T-helper 1 cell treated with Interleukin-12 subunit alpha and Interleukin-12 subunit beta and Interleukin-4 antibody, amounts not matched to agents 30 ng/mL and 1 ng/mL, for 36 hours (primary cell): Measurements from ENCODE around the gene ZNRD2. TPM values are rescaled to one million over a fixed set of nuclear protein-coding genes. Genes with fewer than 3 reads are reported as not detected.

Experiments used
- intact Hi-C: fragments of 100-400 bp; cut with micrococcal nuclease; formaldehyde crosslinking; loops from one replicate; pipeline ENCODE4 v1.15.1; 2024
- total RNA-seq: library from RNA; stranded (reverse); gene quantifications from 2 replicates; pipeline ENCODE4 v1.2.3, GENCODE V29; 2022

ZNRD2 gene
- total RNA-seq, 1 donor from 2014 or later: 48.5 TPM

- intact Hi-C loops: no loop called here
Measured at GRCh38 chr11:65537620-65538231, 32.6 kb upstream of the ZNRD2 start.

- intact Hi-C loops: no loop called here
Measured at GRCh38 chr11:65538232-65538914, 31.9 kb upstream of the ZNRD2 start.

GRCh38 chr11:65538915-65539743 lies 31.1 kb upstream of the ZNRD2 start:
- intact Hi-C loops: no loop called here

GRCh38 chr11:65539744-65540289 lies 30.5 kb upstream of the ZNRD2 start:
- intact Hi-C loops: loop anchor here (1.0 to 2.0 kb wide), 7 partner anchors 15 to 99 kb away; partner anchors contain the start of genes PCNX3, SCYL1 and ZNRD2

GRCh38 chr11:65540290-65541092 lies 29.8 kb upstream of the ZNRD2 start:
- intact Hi-C loops: loop anchor here (1.0 to 2.0 kb wide), 7 partner anchors 15 to 99 kb away; partner anchors contain the start of genes PCNX3, SCYL1 and ZNRD2

- intact Hi-C loops: loop anchor here (2.0 kb wide), 1 partner anchor 15 kb away; no protein-coding TSS in a partner anchor
Measured at GRCh38 chr11:65541093-65541982, 28.9 kb upstream of the ZNRD2 start.

- intact Hi-C loops: no loop called here
Measured at GRCh38 chr11:65542738-65543390, 27.4 kb upstream of the ZNRD2 start.

GRCh38 chr11:65545853-65546216 lies 24.4 kb upstream of the ZNRD2 start:
- intact Hi-C loops: loop anchor here (1.0 kb wide), 6 partner anchors 8 to 69 kb away; partner anchors contain the start of genes PCNX3, SCYL1 and ZNRD2

- intact Hi-C loops: loop anchor here (1.0 kb wide), 6 partner anchors 8 to 69 kb away; partner anchors contain the start of genes PCNX3, SCYL1 and ZNRD2
Measured at GRCh38 chr11:65546217-65546958, 23.9 kb upstream of the ZNRD2 start.

GRCh38 chr11:65547446-65548125 lies 22.7 kb upstream of the ZNRD2 start:
- intact Hi-C loops: no loop called here

- intact Hi-C loops: no loop called here
Measured at GRCh38 chr11:65548395-65548794, 21.9 kb upstream of the ZNRD2 start.

- intact Hi-C loops: no loop called here
Measured at GRCh38 chr11:65549096-65549495, 21.2 kb upstream of the ZNRD2 start.

- intact Hi-C loops: no loop called here
Measured at GRCh38 chr11:65551572-65552387, 18.5 kb upstream of the ZNRD2 start.

- intact Hi-C loops: no loop called here
Measured at GRCh38 chr11:65552388-65552951, 17.8 kb upstream of the ZNRD2 start.

GRCh38 chr11:65553301-65554001 lies 16.8 kb upstream of the ZNRD2 start:
- intact Hi-C loops: loop anchor here (1.0 kb wide), 2 partner anchors 7 to 17 kb away; partner anchors contain the start of gene ZNRD2
